ENCODE measurements around the gene SPSB4.

Gene SPSB4

GRCh38 chr3:141089339-141090152 is 38.4 kb downstream of the SPSB4 start:
- no peak for TF ChIP-seq POLR2A (IDR thresholded peaks at IDR 0.05; ENCODE audit: low read depth, low read length)
- DNase-seq (ENCODE audit: insufficient read length, low spot score) (no peak), FAIRE-seq (no peak)

GRCh38 chr3:141091426-141091825 is 40.3 kb downstream of the SPSB4 start:
- FAIRE-seq (no peak), DNase-seq (ENCODE audit: insufficient read length, low spot score) (no peak)
- TF ChIP-seq POLR2A (IDR thresholded peaks at IDR 0.05; ENCODE audit: low read depth, low read length) = no peak

GRCh38 chr3:141092663-141093062 is 41.5 kb downstream of the SPSB4 start:
- no peak for FAIRE-seq
- no peak for TF ChIP-seq POLR2A (IDR thresholded peaks at IDR 0.05; ENCODE audit: low read depth, low read length)
- no peak for DNase-seq (ENCODE audit: insufficient read length, low spot score)

- no peak for DNase-seq (ENCODE audit: insufficient read length, low spot score)
Measured at GRCh38 chr3:141093397-141093796, 42.2 kb downstream of the SPSB4 start.

GRCh38 chr3:141093971-141094684 is 43.0 kb downstream of the SPSB4 start:
- DNase-seq (ENCODE audit: insufficient read length, low spot score) (no peak), FAIRE-seq (no peak)
- no peak for TF ChIP-seq POLR2A (IDR thresholded peaks at IDR 0.05; ENCODE audit: low read depth, low read length)

More at GRCh38 chr3:141093397-141093796, 42.2 kb downstream of the SPSB4 start:
- no peak for TF ChIP-seq POLR2A (IDR thresholded peaks at IDR 0.05; ENCODE audit: low read depth, low read length)
- no peak for FAIRE-seq

GRCh38 chr3:141094790-141095545 is 43.8 kb downstream of the SPSB4 start:
- no peak for TF ChIP-seq POLR2A (IDR thresholded peaks at IDR 0.05; ENCODE audit: low read depth, low read length)
- DNase-seq (ENCODE audit: insufficient read length, low spot score) (no peak), FAIRE-seq (no peak)

- no peak for DNase-seq (ENCODE audit: insufficient read length, low spot score)
- TF ChIP-seq POLR2A (IDR thresholded peaks at IDR 0.05; ENCODE audit: low read depth, low read length) = no peak
- FAIRE-seq = no peak
Measured at GRCh38 chr3:141095546-141095937, 44.4 kb downstream of the SPSB4 start.

- FAIRE-seq (no peak), DNase-seq (ENCODE audit: insufficient read length, low spot score) (no peak)
- TF ChIP-seq POLR2A (IDR thresholded peaks at IDR 0.05; ENCODE audit: low read depth, low read length) = no peak
Measured at GRCh38 chr3:141096164-141096563, 45.0 kb downstream of the SPSB4 start.

GRCh38 chr3:141096981-141097380 is 45.8 kb downstream of the SPSB4 start:
- FAIRE-seq = no peak
- no peak for DNase-seq (ENCODE audit: insufficient read length, low spot score)
- no peak for TF ChIP-seq POLR2A (IDR thresholded peaks at IDR 0.05; ENCODE audit: low read depth, low read length)

GRCh38 chr3:141100112-141100511 is 49.0 kb downstream of the SPSB4 start:
- DNase-seq (ENCODE audit: insufficient read length, low spot score) (no peak), FAIRE-seq (no peak)
- no peak for TF ChIP-seq POLR2A (IDR thresholded peaks at IDR 0.05; ENCODE audit: low read depth, low read length)

- no peak for TF ChIP-seq POLR2A (IDR thresholded peaks at IDR 0.05; ENCODE audit: low read depth, low read length)
- DNase-seq (ENCODE audit: insufficient read length, low spot score) (no peak), FAIRE-seq (no peak)
Measured at GRCh38 chr3:141100531-141101320, 49.6 kb downstream of the SPSB4 start.

- FAIRE-seq = no peak
- DNase-seq (ENCODE audit: insufficient read length, low spot score) = no peak
- no peak for TF ChIP-seq POLR2A (IDR thresholded peaks at IDR 0.05; ENCODE audit: low read depth, low read length)
Measured at GRCh38 chr3:141102372-141102771, 51.2 kb downstream of the SPSB4 start.

- no peak for DNase-seq (ENCODE audit: insufficient read length, low spot score)
- TF ChIP-seq POLR2A (IDR thresholded peaks at IDR 0.05; ENCODE audit: low read depth, low read length) = no peak
- no peak for FAIRE-seq
Measured at GRCh38 chr3:141103067-141103466, 51.9 kb downstream of the SPSB4 start.

All from H54 (cell line).